GM15510 (cell line): ENCODE results near the gene CRB1.

ENCODE experiments used
- POLR2A ChIP-seq: IDR thresholded peaks from 3 replicates; pipeline ENCODE4 v1.6.1; 2011; ENCODE audit warnings: borderline replicate concordance; ENCODE audit not compliant: insufficient read length; ENCODE audit errors: extremely low read depth

CRB1 gene

GRCh38 chr1:197355248-197355995 is 87.4 kb downstream of the CRB1 start:
- TF ChIP-seq POLR2A, result no peak

- no peak for TF ChIP-seq POLR2A
Observed at GRCh38 chr1:197356723-197357533, 88.9 kb downstream of the CRB1 start.

- no peak for TF ChIP-seq POLR2A
Observed at GRCh38 chr1:197358959-197359358, 90.9 kb downstream of the CRB1 start.

GRCh38 chr1:197360068-197360467 is 92.0 kb downstream of the CRB1 start:
- TF ChIP-seq POLR2A, result no peak

- no peak for TF ChIP-seq POLR2A
Observed at GRCh38 chr1:197362871-197363270, 94.8 kb downstream of the CRB1 start.

- no peak for TF ChIP-seq POLR2A
Observed at GRCh38 chr1:197363855-197364254, 95.8 kb downstream of the CRB1 start.

- no peak for TF ChIP-seq POLR2A
Observed at GRCh38 chr1:197366996-197367395, 98.9 kb downstream of the CRB1 start.

- TF ChIP-seq POLR2A, result no peak
Observed at GRCh38 chr1:197367627-197368026, 99.6 kb downstream of the CRB1 start.

GRCh38 chr1:197374428-197374827 is 106.4 kb downstream of the CRB1 start:
- TF ChIP-seq POLR2A, result no peak

- TF ChIP-seq POLR2A, result no peak
Observed at GRCh38 chr1:197384471-197384870, 116.4 kb downstream of the CRB1 start.

GRCh38 chr1:197388801-197389200 is 120.7 kb downstream of the CRB1 start:
- TF ChIP-seq POLR2A, result no peak

GRCh38 chr1:197390856-197391255 is 122.8 kb downstream of the CRB1 start:
- TF ChIP-seq POLR2A, result no peak

GRCh38 chr1:197391303-197392226 is 123.5 kb downstream of the CRB1 start:
- no peak for TF ChIP-seq POLR2A

- TF ChIP-seq POLR2A, result no peak
Observed at GRCh38 chr1:197392541-197392940, 124.5 kb downstream of the CRB1 start.

GRCh38 chr1:197393105-197393504 is 125.1 kb downstream of the CRB1 start:
- no peak for TF ChIP-seq POLR2A

- TF ChIP-seq POLR2A, result no peak
Observed at GRCh38 chr1:197393772-197394171, 125.7 kb downstream of the CRB1 start.
